Keratinocyte (primary cell): ENCODE results near the gene FHAD1.

Experiments
- EZH2 ChIP-seq: IDR thresholded peaks from one replicate; pipeline ENCODE4 v1.6.1; 2012; ENCODE audit warnings: inconsistent platforms, mild to moderate bottlenecking, low read length, moderate library complexity
- TF ChIP-seq, protein P1 (sequence below), 3 experiments: IDR thresholded peaks in 1 of 3; conservative IDR thresholded peaks in 1 of 3; optimal IDR thresholded peaks in 1 of 3; 2 replicates in 2 of 3; 3 replicates in 1 of 3; pipeline versions ENCODE3 to v1.5.1; 2011; ENCODE audit warnings: low read length in 3 of 3, mild to moderate bottlenecking in 3 of 3, moderate library complexity in 2 of 3, control low read depth in 1 of 3, inconsistent platforms in 1 of 3; ENCODE audit not compliant: insufficient read depth in 2 of 3; ENCODE audit errors: extremely low read depth in 1 of 3

DNA sequence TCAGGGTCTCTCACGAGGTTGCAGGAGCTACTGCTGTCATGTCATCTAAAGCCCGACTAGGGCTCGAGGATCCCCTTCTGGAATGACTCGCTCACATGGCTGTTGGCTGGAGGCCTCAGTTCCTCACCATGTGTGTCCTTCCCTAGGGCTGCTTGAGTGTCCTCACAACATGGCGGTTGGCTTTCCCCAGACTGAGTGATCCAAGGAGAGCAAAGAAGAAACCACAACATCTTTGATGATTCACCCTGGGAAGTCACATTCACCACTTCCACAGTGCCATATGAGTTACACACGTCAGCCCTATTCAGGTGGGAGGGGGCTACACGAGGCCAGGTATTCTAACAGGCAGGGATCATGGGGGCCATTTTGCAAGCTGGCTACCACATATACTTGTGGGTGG lies 64.9 kb downstream of the FHAD1 start:
- TF ChIP-seq, protein P1, sequence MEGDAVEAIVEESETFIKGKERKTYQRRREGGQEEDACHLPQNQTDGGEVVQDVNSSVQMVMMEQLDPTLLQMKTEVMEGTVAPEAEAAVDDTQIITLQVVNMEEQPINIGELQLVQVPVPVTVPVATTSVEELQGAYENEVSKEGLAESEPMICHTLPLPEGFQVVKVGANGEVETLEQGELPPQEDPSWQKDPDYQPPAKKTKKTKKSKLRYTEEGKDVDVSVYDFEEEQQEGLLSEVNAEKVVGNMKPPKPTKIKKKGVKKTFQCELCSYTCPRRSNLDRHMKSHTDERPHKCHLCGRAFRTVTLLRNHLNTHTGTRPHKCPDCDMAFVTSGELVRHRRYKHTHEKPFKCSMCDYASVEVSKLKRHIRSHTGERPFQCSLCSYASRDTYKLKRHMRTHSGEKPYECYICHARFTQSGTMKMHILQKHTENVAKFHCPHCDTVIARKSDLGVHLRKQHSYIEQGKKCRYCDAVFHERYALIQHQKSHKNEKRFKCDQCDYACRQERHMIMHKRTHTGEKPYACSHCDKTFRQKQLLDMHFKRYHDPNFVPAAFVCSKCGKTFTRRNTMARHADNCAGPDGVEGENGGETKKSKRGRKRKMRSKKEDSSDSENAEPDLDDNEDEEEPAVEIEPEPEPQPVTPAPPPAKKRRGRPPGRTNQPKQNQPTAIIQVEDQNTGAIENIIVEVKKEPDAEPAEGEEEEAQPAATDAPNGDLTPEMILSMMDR (optimal IDR thresholded peaks at IDR 0.05 in 1 of 3, IDR thresholded peaks at IDR 0.05 in 1 of 3, conservative IDR thresholded peaks at IDR 0.05 in 1 of 3; ENCODE audit: extremely low read depth in 1 of 3, insufficient read depth in 2 of 3, low read length in 3 of 3): no peak
- TF ChIP-seq EZH2: no peak
